ENCODE data around the gene LRRC14B.
"Not testable (repeated sequence)": the region's sequence is repeated elsewhere in the genome, so short reads cannot be mapped to it uniquely, and the experiment has no call there.

LRRC14B gene

DNA sequence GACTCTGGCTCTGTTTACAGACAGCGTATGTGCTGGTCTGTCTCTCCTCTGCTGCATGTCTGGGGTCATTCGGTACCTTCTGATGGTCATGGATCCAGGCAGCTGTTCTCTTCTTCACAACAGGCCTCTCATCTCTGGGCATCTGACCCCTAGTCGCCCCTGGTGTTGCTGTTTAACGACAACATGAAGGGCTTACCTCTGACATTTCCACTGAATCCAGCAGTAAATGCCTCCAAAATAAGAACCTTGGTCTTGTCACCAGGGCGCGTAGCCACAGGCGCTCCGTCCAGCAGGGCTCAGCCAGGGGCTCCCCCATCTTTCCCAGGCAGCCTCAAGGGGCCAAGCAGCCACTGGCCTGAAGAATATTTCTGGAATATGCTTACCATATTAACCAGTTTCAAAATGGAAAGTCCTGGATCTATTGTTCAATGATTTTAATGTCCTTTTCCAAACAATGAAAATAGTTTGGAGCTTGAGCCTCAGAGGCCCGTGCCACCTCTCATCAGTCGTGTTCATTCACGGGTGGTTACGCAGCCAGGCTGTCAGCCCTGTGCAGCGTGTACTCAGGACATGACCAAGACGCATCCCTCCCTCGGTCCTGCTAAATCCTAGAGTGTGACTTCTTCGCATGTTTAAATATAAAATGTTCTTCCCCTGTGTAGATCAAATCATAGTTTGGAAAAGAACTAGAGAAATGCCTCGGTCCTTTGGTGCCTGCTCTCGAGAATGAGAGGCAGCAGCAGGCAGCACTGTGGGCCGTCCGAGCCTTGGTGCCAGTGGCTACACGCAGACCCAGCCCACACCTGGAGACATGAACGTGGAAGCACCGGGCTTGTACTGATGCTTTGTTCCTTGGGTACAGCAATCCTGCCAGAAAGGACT, 30.1 kb upstream of the LRRC14B start:
- DNase-seq (ENCODE audit: low read depth): no peak

DNA sequence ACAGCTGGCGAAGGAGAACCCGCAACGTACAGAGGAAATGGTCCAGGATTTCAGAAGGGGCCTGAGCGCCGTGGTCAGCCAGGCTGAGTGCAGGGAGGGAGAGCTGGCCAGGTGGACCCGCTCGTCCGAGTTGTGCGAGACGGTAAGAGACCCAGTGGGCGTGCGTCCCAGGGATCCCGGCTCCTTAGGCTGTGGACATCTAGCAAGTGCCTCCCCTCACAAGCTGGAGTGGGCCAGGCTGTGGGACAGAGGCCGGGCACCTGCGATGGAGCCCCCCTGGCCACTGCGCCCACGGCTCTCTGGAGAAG, 29.5 kb upstream of the LRRC14B start:
- DNase-seq (ENCODE audit: low read depth): no peak

DNA sequence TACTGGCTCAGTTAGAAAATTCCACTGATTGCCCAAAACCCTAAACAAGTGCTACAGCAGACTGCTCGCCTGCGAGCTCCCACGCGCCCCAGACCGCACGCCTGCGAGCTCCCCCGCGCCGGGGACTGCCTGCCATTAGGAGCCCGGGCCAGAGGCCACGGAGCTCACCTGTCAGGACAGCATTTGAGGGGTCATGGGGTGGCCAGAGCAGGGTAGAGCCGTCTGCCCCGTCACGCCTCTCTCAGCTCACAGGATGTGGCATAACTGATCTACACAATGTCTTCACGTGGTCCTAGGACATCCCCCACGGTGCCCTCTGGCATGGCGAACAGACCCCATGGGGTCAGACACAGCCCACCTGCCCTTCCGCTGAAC, 29.1 kb upstream of the LRRC14B start:
- DNase-seq (ENCODE audit: low read depth): no peak

DNA sequence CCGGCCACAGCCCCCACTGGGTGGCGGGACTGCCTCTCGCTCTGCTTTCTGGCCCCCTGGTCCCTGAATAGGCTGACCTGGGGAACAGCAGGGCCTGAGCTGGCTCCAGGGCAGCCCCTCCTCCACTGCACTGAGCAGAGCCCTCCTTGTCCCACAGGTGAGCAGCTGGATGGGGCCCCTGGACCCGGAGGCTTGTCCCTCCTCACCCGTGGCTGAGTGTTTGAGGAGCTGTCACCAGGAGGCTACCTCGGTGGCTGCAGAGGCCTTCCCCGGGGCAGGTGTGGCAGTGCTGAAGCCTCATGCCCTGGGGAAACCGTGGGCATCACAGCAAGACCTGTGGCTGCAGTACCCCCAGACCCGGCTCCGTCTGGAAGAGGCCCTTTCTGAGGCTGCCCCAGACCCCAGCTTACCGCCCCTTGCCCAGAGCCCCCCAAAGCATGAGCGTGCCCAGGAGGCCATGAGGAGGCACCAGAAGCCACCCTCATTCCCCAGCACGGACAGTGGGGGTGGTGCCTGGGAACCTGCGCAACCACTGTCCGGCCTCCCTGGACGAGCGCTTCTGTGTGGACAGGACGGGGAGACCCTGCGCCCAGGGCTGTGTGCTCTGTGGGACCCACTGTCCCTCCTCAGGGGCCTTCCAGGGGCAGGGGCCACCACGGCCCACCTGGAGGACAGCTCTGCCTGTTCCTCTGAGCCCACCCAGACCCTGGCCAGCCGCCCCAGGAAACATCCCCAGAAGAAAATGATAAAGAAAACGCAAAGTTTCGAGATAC, 28.5 kb upstream of the LRRC14B start:
- DNase-seq (ENCODE audit: low read depth): no peak

DNA sequence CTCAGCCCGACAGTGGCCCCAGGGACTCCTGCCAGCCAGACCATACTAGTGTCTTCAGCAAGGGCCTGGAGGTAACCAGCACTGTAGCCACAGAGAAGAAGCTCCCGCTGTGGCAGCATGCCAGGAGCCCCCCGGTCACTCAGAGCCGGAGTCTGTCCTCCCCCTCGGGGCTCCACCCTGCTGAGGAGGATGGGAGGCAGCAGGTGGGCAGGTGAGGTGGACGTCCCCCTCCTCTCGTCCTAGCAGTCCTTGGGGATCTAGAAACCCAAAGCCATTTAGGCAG, 28.0 kb upstream of the LRRC14B start:
- DNase-seq (ENCODE audit: low read depth): no peak

DNA sequence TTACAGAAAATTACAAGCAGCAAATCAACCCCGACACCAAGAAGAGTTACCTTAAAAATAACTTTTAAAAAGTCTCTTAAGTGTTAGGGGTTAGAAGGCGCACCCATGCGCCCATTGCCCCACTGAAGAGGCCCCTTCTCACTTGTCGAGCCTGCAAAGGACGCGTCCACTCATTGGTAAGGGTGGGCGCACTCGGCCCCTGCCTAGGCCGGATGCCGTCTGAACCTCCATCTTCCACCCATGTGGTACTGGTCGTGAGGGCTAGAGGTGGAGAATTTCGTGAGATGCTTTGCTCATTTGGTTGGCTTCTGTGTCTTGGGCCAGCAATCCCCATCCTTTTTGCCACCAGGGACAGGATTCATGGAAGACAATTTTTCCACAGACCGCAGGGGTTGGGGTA, 27.5 kb upstream of the LRRC14B start:
- DNase-seq (ENCODE audit: low read depth): no peak

DNA sequence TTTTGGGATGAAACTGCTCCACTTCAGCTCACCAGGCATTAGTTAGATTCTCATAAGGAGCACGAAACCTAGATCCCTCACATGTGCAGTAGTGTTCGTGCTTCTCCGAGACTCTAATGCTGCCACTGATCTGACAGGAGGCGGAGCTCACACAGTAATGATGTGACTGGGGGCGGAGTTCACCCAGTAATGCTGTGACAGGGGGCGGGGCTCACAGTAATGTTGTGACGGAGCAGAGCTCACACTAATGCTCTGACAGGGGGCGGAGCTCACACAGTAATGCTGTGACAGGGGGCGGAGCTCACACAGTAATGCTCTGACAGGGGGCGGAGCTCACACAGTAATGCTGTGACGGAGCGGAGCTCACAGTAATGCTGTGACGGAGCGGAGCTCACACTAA, 27.1 kb upstream of the LRRC14B start:
- no peak for DNase-seq (ENCODE audit: low read depth)

DNA sequence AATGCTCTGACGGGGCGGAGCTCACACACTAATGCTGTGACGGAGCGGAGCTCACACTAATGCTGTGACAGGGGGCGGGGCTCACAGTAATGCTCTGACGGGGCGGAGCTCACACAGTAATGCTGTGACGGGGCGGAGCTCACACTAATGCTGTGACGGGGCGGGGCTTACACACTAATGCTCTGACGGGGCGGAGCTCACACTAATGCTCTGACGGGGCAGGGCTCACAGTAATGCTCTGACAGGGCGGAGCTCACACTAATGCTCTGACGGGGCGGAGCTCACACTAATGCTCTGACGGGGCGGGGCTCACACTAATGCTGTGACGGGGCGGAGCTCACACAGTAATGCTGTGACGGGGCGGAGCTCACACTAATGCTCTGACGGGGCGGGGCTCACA, 26.5 kb upstream of the LRRC14B start:
- DNase-seq (ENCODE audit: low read depth): not testable (repeated sequence)

DNA sequence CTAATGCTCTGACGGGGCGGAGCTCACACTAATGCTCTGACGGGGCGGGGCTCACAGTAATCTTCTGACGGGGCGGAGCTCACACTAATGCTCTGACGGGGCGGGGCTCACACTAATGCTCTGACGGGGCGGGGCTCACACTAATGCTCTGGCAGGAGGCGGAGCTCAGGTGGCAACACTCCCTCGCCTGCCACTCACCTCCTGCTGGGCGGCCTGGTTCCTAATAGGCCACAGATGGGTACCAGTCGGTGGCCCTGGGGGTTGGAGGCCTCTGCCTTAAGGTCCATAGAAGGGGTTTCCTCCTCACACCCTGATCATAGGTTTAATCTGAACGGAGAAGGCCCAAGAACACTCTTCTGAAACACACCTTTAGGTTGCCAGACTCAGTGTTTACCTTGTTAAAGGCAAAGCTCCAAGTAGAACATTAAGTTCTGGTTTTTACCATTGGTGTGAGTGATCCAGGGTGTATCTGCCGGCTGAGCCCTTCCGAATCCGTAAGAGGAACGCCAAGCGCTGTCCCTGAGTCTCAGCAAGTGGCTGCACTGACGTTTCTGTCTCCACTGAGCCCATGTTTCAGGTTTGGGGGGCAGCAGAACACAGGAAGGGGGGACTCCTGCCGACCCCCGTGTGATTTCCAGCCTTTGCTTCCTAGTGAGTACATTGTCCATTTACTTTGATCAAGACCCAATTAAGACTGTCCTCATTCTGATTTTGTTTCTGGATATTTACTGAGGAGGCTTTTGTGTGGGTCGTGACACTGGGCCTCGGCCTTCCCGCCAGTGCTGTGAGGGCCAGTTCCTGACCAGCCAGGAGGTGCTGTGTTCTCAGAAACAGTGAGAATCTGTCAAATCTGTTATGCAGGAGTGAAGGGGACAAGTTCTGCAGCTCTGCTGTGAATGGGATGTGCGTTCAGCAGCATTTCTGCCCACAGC, 24.6 kb upstream of the LRRC14B start:
- DNase-seq (ENCODE audit: low read depth): no peak

DNA sequence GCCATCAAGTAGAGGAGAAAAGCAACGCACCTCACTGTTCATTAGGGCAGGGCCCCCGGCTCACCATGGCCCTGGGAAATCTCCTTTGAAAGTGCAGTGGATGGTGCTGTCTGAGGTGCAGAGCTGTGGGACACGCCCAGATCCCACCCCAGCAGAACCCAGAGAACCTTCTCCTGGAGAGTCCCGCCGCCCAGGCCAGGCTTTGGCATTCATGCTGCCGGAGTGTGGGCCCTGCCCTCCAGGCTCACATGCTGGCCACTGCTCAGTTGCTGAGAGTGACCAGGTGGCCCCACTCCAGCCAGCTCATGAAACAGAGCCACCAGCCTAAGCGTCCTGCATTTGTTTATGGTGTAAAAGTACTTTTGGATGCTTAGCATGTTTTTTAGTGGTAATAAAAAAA, 23.8 kb upstream of the LRRC14B start:
- DNase-seq (ENCODE audit: low read depth): no peak

DNA sequence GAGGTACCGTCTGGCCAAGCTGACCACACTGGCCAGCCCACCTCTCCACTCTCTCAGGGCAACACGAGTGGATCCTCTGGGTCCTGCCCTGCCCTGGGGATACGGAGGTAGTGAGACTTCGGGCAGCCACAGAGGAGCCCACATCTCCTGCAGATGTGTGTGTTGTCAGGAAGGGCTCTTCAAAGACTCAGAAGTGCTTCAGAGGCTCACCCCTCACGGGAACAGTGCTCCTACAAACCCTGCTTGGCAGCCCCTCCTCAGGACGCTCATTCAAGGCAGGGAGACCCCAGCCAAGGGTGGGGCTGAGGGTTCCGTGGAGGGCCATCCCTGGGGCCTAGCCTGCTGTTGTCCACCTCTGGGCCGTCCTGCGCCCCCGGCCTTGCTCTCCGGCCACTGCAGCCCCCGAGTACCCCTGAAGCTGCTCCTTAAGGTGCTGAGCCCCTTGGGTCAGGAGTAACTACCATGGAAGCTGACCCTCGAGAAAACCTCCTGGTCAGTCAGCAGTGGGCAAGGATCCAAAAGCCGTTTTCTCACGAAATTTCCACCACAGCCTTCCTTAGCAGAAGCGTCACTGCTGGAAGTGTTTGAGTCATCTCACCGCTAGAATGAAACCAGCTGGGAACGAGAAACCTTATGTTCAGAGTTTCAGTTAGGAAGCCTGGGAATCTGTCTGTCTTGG, 23.2 kb upstream of the LRRC14B start:
- DNase-seq (ENCODE audit: low read depth): peak; percentile 55

DNA sequence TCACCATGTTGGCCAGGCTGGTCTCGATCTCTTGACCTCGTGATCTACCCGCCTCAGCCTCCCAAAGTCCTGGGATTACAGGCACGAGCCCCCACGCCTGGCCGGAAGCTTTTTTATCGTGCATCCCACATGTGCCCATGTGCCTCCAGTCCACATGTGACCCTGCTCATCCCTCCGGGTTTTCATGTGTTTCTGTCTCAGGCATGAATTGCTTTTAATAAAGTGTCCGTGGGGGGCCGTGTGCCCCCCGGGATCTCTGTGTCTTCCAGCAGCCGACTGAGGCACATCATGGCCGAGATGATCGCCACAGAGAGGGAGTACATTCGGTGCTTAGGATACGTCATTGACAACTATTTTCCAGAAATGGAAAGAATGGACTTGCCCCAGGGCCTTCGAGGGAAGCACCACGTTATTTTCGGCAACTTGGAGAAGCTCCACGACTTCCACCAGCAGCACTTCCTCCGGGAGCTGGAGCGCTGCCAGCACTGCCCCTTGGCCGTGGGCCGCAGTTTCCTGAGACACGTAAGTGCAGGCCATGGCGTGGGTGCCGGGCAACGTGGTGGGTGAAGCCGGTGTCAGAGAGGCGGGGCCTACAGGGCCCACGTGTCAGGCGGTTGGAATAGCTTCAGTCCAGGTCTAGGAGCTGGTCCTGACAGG, 22.1 kb upstream of the LRRC14B start:
- DNase-seq (ENCODE audit: low read depth): no peak

DNA sequence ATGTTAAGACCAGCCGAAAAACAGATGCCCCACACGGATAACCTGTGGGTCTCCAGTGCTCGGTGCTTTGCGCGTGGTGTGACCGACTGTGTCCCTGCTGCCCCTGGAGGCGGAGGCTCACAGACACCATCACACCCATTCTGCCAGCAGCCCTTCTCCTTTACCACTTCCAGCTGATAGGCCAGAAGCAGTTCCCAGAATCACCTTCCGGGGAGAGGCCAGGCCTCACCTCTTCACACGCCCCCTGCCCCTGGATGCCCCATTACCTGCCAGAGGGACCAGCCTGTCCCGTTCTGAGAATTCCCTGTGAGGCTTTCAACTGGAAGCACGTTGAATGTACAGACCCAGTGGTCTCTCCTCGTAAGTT, 21.6 kb upstream of the LRRC14B start:
- DNase-seq (ENCODE audit: low read depth): no peak

DNA sequence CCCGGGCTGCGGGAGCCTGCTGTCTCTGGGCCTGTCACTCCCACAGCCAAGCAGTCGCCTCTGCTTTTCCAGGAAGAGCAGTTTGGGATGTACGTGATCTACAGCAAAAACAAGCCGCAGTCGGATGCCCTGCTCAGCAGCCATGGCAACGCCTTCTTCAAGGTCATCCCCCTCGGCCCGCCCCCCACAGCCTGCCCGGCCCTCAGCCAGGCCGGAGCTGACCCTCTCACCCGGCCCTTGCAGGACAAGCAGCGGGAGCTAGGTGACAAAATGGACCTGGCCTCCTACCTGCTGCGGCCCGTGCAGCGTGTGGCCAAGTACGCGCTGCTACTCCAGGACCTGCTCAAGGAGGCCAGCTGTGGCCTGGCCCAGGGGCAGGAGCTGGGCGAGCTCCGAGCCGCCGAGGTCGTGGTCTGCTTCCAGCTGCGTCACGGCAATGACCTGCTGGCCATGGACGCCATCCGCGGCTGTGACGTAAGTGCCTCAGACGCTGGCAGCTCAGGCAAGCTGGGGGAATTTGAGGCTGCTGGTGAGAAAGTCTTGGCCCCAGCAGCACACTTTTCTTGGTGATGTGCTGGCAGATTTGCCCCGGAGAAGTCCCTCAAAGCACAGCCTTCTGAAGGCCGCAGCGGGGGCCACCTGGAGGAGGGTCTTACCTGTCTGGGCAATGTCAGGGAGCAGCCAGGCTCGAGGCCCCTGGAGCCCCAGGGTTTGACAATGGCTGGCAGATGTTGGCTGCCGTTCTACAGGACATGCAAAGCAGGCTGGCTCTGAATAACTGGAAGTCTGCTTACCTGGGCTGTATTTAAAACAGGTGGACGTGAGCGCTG, 20.1 kb upstream of the LRRC14B start:
- no peak for DNase-seq (ENCODE audit: low read depth)

DNA sequence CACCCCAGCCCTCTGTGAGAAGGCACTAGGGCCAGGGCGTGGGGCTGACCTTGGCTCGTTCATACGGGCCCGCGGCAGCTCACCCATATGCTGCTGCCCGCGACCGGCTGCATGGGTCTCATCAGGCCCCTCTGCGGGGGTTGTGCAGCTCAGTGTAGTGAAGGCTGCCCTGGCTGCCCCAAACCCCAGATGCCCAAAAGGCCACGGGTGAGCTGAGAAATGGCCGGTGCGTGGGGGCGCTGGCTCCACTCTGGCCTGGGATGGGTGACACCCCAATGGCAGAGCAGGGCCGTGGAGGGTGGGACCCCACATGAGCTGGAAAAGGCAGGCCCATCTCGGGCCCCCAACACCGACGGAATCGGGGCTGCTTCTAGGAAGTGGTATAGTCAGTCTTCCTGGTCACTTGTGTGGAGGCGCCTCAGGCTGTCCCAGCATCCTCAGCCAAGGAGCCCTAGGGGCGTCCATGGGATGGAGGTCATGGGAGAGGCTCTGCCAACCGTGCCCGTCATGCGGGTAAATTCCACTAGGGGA, 19.4 kb upstream of the LRRC14B start:
- no peak for DNase-seq (ENCODE audit: low read depth)

DNA sequence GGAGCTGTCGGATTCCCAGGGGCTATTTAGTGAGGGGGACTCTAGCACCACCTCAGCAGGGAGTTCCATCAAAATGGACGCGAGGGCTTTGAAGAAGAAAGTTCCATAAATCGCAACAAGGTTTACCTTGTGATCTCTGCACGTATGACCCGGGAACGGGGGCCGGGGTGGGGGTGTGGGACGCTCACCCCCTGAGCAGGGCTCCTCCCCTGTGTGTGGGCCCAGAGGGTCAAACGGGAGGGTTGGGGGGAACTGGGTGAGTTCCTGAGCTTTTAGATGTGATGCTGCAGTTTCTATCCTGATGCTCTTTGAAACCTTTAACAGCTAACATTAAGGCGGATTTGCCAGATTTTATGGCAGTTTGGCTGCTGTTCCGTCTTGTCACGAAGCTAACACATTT, 18.9 kb upstream of the LRRC14B start:
- DNase-seq (ENCODE audit: low read depth): no peak

DNA sequence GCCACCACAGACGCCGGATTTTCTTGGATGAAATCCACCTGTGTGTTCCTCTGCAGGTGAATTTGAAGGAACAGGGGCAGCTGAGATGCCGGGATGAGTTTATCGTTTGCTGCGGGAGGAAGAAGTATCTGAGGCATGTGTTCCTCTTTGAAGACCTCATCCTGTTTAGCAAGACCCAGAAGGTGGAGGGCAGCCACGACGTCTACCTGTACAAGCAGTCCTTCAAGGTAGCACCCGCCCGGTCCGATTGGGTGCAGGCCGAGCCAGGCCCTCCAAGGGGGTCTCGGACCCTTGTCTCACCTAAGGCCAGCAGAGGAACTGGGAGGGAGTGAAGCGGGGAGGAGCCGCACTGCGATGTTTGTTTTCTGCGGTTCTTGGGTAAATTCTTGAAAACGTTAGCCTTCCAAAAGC, 18.4 kb upstream of the LRRC14B start:
- DNase-seq (ENCODE audit: low read depth): no peak

DNA sequence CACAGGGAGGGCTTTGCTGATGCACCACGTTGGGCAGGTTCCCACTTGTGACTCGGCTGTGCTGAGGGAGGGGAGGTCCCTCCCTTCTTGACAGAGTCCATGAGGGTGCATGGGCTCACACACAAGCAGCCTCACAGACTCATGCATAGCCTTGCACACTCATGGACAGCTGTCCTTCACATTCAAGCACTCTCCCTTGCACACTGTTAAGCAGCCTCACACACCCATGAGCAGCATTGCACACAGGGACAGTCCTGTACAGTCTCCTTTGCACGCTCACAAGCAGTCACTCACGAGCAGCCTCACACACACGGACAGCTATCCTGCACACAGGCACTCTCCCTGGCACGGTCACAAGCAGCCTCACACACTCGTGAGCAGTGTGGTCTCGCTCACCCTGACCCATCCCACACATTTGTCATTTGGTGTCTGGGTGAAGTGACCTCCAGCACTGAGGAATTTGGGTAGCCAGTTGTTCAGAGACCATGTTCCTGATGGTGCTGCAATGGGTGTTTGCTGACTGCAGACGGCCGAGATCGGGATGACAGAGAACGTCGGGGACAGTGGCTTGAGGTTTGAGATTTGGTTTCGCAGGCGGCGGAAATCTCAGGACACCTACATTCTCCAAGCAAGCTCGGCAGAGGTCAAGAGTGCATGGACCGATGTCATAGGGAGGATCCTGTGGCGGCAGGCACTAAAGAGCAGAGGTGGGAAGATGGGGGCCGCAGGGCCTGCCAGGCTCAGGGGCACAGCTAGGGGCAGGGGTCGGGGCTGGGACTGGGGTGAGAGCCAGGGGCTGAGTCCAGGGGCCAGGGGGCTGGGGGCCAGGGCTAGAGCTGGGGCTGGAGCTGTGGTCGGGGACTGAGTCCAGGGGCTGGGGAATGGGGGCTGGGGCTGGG, 17.7 kb upstream of the LRRC14B start:
- no peak for DNase-seq (ENCODE audit: low read depth)

DNA sequence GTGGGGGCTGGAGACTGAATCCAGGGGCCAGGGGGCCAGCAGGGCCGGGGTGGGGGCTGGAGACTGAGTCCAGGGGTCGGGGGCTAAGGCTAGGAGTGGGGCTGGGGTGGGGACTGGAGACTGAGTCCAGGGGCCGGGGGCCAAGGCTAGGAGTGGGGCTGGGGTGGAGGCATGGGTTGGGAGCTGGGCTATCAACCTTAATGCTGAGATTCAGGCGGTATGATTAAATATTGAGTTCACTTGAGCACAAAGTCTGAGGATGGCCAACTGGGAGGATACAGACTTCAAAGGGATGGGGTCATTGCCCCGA, 17.0 kb upstream of the LRRC14B start:
- no peak for DNase-seq (ENCODE audit: low read depth)

Data from fibroblast of the conjunctiva (primary cell).